Myocyte (in vitro differentiated cells): ENCODE data around the gene ADAMTS4. TPM values are rescaled to one million over a fixed set of nuclear protein-coding genes. Genes with fewer than 3 reads are reported as not detected.

Source experiments
- DNase-seq: peaks from one replicate; pipeline ENCODE4 v3.0.0-alpha.2; 2012; ENCODE audit warnings: low read depth
- total RNA-seq: library from RNA; depleted of rRNA; stranded (reverse); fragments of >200 nt; gene quantifications from 2 replicates; pipeline ENCODE4 v1.2.3, GENCODE V29; 2014

Gene ADAMTS4
- total RNA-seq, 1 donor from 2014 or later = 22.4 TPM

DNA sequence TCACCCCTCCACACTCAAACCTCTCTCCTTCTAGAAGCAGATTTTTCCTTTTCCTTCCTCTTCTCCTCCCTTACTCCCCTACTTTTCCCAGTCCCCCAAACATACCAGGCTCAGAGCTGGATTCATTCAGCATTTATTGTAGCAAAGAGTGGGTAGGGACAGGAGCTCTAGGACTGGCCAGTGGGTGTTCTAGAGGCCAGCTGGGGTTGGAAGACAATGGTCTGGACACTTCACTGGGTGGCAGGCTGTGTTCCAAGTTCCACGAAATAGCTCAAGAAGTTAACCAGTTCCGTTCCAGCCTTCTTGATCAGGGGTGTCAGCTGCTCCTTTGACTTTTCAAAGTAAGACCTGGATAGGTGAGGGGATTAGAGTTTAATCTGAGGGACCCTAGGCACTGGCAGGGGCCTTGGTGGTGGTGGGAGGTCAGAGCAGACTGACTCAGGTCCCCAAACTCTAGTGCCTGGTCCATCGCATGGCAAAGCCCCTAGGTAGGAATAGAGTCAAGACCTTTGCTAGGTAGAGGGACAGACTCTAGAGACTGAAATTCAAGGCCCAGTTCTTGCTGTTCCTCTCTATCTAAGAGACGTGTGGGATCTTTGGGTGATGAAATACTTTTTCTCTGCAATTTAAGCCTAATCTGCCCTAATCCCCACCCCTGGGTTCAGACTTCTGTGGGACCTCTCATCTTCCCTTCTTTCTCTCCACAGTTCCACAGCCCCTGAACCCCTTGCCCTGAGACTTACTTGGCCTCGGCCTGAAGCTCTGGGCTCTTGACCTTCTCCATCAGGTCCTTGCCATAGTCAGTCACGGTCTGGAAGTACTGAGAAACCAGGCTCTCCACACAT lies 23.5 kb upstream of the ADAMTS4 start:
- no peak for DNase-seq

GRCh38 chr1:161220002-161220401 lies 21.1 kb upstream of the ADAMTS4 start:
- DNase-seq = no peak

GRCh38 chr1:161219078-161219892 lies 20.4 kb upstream of the ADAMTS4 start:
- DNase-seq = no peak

- no peak for DNase-seq
Measured at GRCh38 chr1:161218301-161219077, 19.6 kb upstream of the ADAMTS4 start.

DNA sequence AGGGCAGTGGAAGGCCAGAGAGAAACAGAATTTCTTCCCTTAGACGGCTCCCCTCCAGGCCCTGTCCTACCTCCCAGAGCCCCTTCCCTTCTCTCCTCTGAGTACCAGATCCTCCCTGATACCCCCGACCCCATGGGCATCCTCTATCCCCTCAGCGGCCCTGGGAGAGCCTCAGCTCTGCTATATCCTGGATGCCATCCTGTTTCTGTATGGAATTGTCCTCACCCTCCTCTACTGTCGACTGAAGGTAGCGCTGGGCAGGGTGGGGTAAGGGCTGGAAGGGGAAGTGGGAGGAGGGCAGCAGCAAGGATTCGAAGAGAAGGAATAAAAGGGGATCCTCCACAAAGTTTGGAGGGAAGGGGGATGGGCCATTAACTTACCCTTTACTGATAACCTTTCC lies 19.0 kb upstream of the ADAMTS4 start:
- DNase-seq = no peak

DNA sequence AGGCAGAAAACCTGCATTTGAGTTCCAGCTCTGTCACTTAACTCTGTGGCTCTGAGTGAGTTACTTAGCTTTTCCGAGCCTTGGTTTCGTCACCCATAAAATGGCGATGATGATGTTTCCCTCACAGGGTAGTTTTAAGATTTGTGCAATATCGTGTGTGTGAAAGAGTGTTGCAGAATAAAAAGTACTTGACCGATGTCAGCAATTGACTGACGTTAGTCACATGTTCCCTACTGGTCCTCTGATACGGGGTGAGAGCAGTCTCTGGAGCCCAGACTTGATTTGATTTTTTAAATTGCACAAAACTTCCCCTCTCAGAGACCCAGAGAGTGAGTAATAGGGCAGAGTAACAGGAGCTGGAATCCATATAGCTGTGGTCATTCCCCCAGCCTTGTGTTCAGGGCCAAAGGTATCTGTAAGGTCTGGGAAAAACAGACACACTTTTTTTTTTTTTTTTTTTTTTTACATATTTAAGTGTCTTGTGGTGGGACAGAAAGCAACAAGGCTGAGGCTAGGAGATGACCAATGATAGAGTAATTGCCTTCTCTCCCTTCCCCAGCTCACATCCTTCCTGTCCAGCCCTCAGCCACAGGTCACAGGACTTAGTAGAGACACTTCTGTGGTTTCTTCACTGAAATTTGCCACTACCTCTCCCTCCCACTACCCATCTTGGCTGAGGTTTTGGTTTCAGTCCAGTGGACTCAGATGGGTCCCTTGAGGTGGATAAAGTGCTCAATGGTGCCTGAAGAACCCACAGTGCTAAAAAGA lies 18.3 kb upstream of the ADAMTS4 start:
- DNase-seq = peak; percentile 40

- no peak for DNase-seq
Measured at GRCh38 chr1:161215076-161215475, 16.2 kb upstream of the ADAMTS4 start, which contains the start of gene FCER1G. TSS of gene FCER1G (plus strand) at chr1:161215295. CDS start at chr1:161215322, 27 bp downstream.

DNA sequence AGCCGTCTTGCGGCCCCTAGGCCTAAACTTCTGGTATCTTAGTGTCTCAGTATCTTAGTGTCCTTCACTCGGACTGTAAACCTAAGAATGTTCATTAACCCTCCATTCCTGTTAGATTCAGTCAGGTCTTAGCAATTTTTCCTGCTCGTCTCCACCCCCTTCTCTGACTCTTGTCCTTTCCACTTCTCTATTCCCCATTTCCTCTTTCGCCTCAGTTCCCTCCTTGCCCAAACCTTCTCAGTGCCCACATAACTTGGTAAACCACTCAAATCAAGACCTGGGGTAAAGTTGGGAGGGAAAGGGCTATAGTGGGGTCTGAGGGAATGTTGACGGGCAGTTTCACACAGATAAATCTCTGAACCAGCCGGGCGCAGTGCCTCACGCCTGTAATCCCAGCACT lies 15.5 kb upstream of the ADAMTS4 start:
- no peak for DNase-seq

GRCh38 chr1:161209790-161210409 lies 11.0 kb upstream of the ADAMTS4 start:
- peak; percentile 79 for DNase-seq

DNA sequence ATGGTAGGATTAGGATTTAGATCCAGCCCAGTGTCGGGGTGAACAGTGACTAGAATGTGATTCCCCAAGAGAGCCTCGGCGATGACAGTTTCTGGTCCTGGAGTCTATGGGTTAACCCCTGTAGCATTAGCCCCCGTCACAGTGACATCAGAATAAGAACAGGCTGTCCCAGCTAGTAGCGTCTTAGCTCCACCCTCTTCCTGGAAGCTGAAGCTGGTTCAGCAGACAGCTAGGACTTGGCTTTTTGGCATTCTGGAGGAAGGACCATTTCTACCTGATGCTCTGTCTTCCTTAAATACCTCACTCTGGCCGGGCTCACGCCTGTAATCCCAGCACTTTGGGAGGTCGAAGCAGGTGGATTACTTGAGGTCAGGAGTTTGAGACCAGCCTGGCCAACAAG lies 8.3 kb upstream of the ADAMTS4 start:
- DNase-seq = peak; percentile 32

DNA sequence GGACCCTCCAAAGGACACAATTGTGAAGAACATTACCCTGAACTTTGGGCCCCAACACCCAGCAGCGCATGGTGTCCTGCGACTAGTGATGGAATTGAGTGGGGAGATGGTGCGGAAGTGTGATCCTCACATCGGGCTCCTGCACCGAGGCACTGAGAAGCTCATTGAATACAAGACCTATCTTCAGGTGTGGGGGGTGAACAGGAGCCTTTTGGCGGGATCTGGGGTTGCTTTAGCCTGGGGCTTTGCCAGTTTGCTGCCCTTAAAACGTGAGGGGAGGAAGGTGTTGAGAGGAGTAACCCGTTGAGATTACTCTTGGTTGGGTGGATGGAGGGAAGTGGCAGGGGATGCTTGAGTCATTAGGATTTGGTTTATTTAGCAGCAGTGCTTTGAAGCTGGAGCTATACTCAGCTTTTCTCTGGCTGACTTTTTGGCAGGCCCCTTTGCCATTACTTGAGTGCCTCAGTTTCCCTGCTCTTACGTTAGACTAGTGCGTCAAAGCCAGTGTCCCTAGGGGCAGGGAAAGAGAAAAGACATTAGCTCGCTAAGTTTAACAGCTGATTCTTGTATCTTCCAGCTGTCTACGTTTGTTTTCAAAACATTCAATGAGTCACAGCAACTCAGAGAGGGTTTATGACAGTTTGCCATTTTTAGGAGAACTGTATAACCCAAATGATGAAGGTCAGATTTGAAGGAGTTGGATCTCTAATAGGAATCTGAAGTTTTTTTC lies 7.7 kb upstream of the ADAMTS4 start:
- DNase-seq = peak; percentile 82

DNA sequence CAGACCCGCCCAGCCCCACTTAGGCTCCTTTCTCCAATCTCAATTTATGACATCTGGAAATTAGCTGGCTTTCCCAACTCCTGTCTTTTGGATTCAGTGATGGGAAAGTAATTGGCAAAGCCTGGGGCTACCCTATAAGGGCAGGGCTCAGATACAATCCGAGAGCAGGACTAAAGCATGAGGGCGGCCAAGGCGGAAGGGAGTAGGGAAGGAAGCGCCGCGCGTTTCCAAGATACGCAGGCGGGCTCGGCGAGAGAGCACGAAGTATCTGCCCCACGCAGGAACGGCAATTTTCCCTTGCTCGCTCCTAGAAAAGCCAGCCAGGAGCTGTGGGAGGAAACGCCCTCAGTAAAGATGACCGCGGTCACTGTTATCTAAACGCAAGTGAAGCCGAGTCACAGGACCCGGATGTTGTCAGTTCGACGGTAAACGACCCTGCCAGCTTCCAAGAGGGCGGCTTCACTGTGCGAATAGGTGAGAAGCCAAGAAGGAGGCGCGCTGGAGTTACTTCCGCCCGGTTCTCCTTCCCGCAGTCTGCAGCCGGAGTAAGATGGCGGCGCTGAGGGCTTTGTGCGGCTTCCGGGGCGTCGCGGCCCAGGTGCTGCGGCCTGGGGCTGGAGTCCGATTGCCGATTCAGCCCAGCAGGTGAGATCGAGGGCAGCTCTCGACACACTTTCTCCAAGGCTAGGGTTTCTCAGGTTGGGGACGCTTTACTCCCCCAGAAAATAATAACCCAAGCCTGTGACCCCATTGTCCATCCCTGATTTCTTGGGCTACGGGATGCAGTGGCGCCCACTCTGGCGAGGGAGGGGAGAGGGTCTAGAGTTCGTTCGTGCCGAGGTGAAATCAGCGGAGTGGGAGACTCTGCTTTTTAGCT lies 3.2 kb upstream of the ADAMTS4 start, which contains the start of gene NDUFS2:
TSS of gene NDUFS2 (plus strand) at position 532 of the 877 bp plus-strand sequence. CDS start at position 551, 19 bp downstream.
- DNase-seq = peak; percentile 99

GRCh38 chr1:161200992-161201835 lies 2.4 kb upstream of the ADAMTS4 start:
- DNase-seq = peak; percentile 90

DNA sequence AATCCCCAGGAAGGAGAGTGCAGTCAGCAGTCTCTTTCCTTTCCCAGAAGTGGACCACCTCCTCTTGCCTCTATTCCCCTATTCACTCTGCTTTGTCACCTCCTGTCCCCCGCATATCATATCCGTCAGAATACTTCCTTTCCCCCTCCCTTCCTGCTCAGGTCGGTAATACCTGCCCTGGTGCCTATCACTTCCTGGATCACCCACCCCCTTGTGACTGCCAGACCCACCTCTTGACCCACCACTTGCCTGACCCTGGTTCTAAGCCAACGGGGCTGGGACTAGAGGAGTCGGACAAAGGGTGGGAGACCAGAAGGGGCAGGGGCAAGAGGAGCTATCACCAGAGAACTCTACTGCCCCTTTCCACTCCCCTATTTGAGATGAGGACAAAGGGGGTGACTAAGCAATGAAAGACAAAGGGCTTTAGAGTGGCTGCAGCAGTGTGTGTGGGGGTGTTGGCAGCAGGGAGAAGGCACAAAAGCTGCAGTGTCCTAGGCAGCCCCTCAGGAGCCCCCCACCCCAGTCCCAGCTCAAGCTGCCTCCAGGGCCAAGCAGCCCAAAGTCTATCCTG lies 1.7 kb upstream of the ADAMTS4 start:
- DNase-seq = no peak

GRCh38 chr1:161199506-161200139 lies 769 bp upstream of the ADAMTS4 start:
- no peak for DNase-seq

- DNase-seq = peak; percentile 80
Measured at GRCh38 chr1:161198194-161198896, 509 bp downstream of the ADAMTS4 start.
